GM19372 (cell line): Measurements from ENCODE around the gene CAMK1G.

Experiments
- ATAC-seq: cut with Tn5 transposase; IDR thresholded peaks from one replicate; pipeline ENCODE4 v1.9.1; 2021; ENCODE audit warnings: mild to moderate bottlenecking, low read depth, moderate library complexity; ENCODE audit not compliant: unreplicated experiment

CAMK1G gene

GRCh38 chr1:209657140-209657879 is 73.8 kb downstream of the CAMK1G start:
- ATAC-seq = no peak

GRCh38 chr1:209657918-209658317 is 74.4 kb downstream of the CAMK1G start:
- no peak for ATAC-seq

GRCh38 chr1:209659909-209660308 is 76.4 kb downstream of the CAMK1G start:
- ATAC-seq = peak; percentile 67

GRCh38 chr1:209661071-209661470 is 77.6 kb downstream of the CAMK1G start:
- ATAC-seq = no peak

- ATAC-seq = no peak
Measured at GRCh38 chr1:209662879-209663327, 79.4 kb downstream of the CAMK1G start.
